IMR-90 (cell line): ENCODE measurements around the gene NRARP. TPM values are rescaled to one million over a fixed set of nuclear protein-coding genes. Genes with fewer than 3 reads are reported as not detected.

Experiments used
- ATAC-seq: fragments of 200-7000 bp; cut with Tn5 transposase; 2 replicates; pipeline ENCODE4 v1.9.1; 2020; ENCODE audit warnings: low read depth, mild to moderate bottlenecking, moderate library complexity
- BruUV-seq: library from RNA; stranded (reverse); fragments of 400-500 nt; replicated peaks from 2 replicates; lab custom pipeline; 2021; lab: Mats Ljungman, UMichigan
- CTCF ChIA-PET: fragments of 300-600 bp; formaldehyde crosslinking; extraction: SDS; loops from one replicate; lab custom pipeline; 2021; ENCODE audit warnings: antibody characterized with exemption; lab: Yijun Ruan, JAX
- POLR2A ChIA-PET: fragments of 300-600 bp; sonication (Branson Sonifier 250); formaldehyde crosslinking; loops from one replicate; lab custom pipeline; 2022; ENCODE audit warnings: antibody characterized with exemption; ENCODE audit not compliant: unreplicated experiment; lab: Charles Lee
- DNase-seq: peaks from one replicate; pipeline ENCODE4 v3.0.0; 2013
- H2AFZ ChIP-seq: replicated peaks from 2 replicates; pipeline ENCODE3; 2013; ENCODE audit warnings: low read length, mild to moderate bottlenecking; ENCODE audit not compliant: poor library complexity
- H2AK5ac ChIP-seq: 2 replicates; pipeline ENCODE4 v1.6.1; 2013; ENCODE audit warnings: low read depth, low read length, inconsistent platforms
- H2AK9ac ChIP-seq: replicated peaks from 2 replicates; pipeline ENCODE3; 2013; ENCODE audit warnings: mild to moderate bottlenecking, low read depth, low read length, moderate library complexity; ENCODE audit not compliant: poor library complexity
- H2BK120ac ChIP-seq: 2 replicates; pipeline ENCODE4 v1.6.1; 2013; ENCODE audit warnings: low read depth, low read length, inconsistent platforms
- H2BK15ac ChIP-seq: 3 replicates; pipeline ENCODE4 v1.6.1; 2013; ENCODE audit warnings: low read depth, low read length, inconsistent platforms
- H2BK20ac ChIP-seq: 2 replicates; pipeline ENCODE4 v1.6.1; 2013; ENCODE audit warnings: low read depth, mild to moderate bottlenecking, inconsistent platforms, low read length, moderate library complexity
- H2BK5ac ChIP-seq: 2 replicates; pipeline ENCODE4 v1.6.1; 2013; ENCODE audit warnings: mild to moderate bottlenecking, low read depth, low read length, inconsistent platforms; ENCODE audit not compliant: poor library complexity, severe bottlenecking
- H3K14ac ChIP-seq: replicated peaks from 2 replicates; pipeline ENCODE4 v1.6.1; 2013; ENCODE audit warnings: low read depth, low read length, inconsistent platforms
- H3K18ac ChIP-seq: 2 replicates; pipeline ENCODE4 v1.6.1; 2013; ENCODE audit warnings: low read depth, low read length, control low read depth
- H3K23ac ChIP-seq: 2 replicates; pipeline ENCODE4 v1.6.1; 2013; ENCODE audit warnings: low read depth, low read length, inconsistent platforms
- H3K27ac ChIP-seq: 2 replicates; pipeline ENCODE4 v1.5.1; 2013; ENCODE audit warnings: mild to moderate bottlenecking, control low read depth, low read length; ENCODE audit not compliant: insufficient read depth
- H3K27me3 ChIP-seq: 2 replicates; pipeline ENCODE4 v1.6.1; 2013; ENCODE audit warnings: low read length; ENCODE audit not compliant: control insufficient read depth, insufficient read depth
- H3K36me3 ChIP-seq: 2 replicates; pipeline ENCODE4 v1.6.1; 2013; ENCODE audit warnings: low read length, mixed read lengths; ENCODE audit not compliant: control insufficient read depth, insufficient read depth
- H3K4ac ChIP-seq: 2 replicates; pipeline ENCODE4 v1.6.1; 2013; ENCODE audit warnings: low read depth, low read length, inconsistent platforms
- H3K4me1 ChIP-seq: 2 replicates; pipeline ENCODE4 v1.6.1; 2013; ENCODE audit warnings: low read length, mixed read lengths; ENCODE audit not compliant: control insufficient read depth, insufficient read depth
- H3K4me2 ChIP-seq: 2 replicates; pipeline ENCODE4 v1.6.1; 2013; ENCODE audit warnings: low read depth, mild to moderate bottlenecking, control low read depth, low read length, moderate library complexity
- H3K4me3 ChIP-seq: 2 replicates; pipeline ENCODE4 v1.5.1; 2013; ENCODE audit warnings: low read depth, mild to moderate bottlenecking, control low read depth, low read length, moderate library complexity; ENCODE audit not compliant: insufficient read depth
- H3K56ac ChIP-seq: 2 replicates; pipeline ENCODE4 v1.6.1; 2013; ENCODE audit warnings: low read length, inconsistent platforms; ENCODE audit not compliant: insufficient read depth; ENCODE audit errors: extremely low read depth
- H3K79me1 ChIP-seq, 2 experiments: 2 replicates each; pipeline ENCODE4 v1.6.1; 2013; ENCODE audit warnings: low read length in 2 of 2, inconsistent platforms in 1 of 2, low read depth in 1 of 2
- H3K9ac ChIP-seq: 2 replicates; pipeline ENCODE4 v1.6.1; 2013; ENCODE audit warnings: low read depth, low read length, control low read depth
- H3K9me1 ChIP-seq: 2 replicates; pipeline ENCODE4 v1.6.1; 2013; ENCODE audit warnings: low read length, inconsistent platforms; ENCODE audit not compliant: insufficient read depth
- H3K9me3 ChIP-seq: 2 replicates; pipeline ENCODE4 v1.6.1; 2013; ENCODE audit warnings: low read length; ENCODE audit not compliant: control insufficient read depth, insufficient read depth
- H4K20me1 ChIP-seq: 2 replicates; pipeline ENCODE4 v1.6.1; 2013; ENCODE audit warnings: low read length, inconsistent platforms; ENCODE audit not compliant: insufficient read depth
- H4K5ac ChIP-seq: 2 replicates; pipeline ENCODE4 v1.6.1; 2013; ENCODE audit warnings: mild to moderate bottlenecking, low read depth, low read length, control low read depth
- H4K8ac ChIP-seq, 2 experiments: 2 replicates each; pipeline ENCODE4 v1.6.1; 2013; ENCODE audit warnings: low read depth in 2 of 2, low read length in 2 of 2, control low read depth in 1 of 2, inconsistent platforms in 1 of 2
- H4K91ac ChIP-seq: 2 replicates; pipeline ENCODE4 v1.6.1; 2013; ENCODE audit warnings: low read depth, low read length, inconsistent platforms; ENCODE audit not compliant: insufficient read depth
- BHLHE40 ChIP-seq: fragments of 150-350 bp; IDR thresholded peaks from 2 replicates; pipeline ENCODE4 v1.6.1; 2016; ENCODE audit warnings: mild to moderate bottlenecking, low read depth, low read length
- CEBPB ChIP-seq: IDR thresholded peaks from 2 replicates; pipeline ENCODE4 v1.6.1; 2012; ENCODE audit warnings: low read depth, low read length, improper control_type of control experiment
- FOS ChIP-seq: fragments of 150-350 bp; IDR thresholded peaks from 2 replicates; pipeline ENCODE4 v1.6.1; 2016; ENCODE audit warnings: low read depth, low read length
- MAFK ChIP-seq: IDR thresholded peaks from 2 replicates; pipeline ENCODE4 v1.6.1; 2012; ENCODE audit warnings: low read depth, low read length, improper control_type of control experiment
- MAZ ChIP-seq: IDR thresholded peaks from 2 replicates; pipeline ENCODE4 v1.6.1; 2012; ENCODE audit warnings: low read depth, mild to moderate bottlenecking, low read length, improper control_type of control experiment, moderate library complexity, borderline replicate concordance
- MXI1 ChIP-seq: IDR thresholded peaks from 2 replicates; pipeline ENCODE4 v1.6.1; 2012; ENCODE audit warnings: low read depth, mild to moderate bottlenecking, low read length, moderate library complexity, borderline replicate concordance
- NFE2L2 ChIP-seq: fragments of 150-350 bp; IDR thresholded peaks from 2 replicates; pipeline ENCODE4 v1.6.1; 2016; ENCODE audit warnings: low read depth, mild to moderate bottlenecking, low read length
- POLR2A ChIP-seq: IDR thresholded peaks from 2 replicates; pipeline ENCODE4 v1.6.1; 2012; ENCODE audit warnings: mild to moderate bottlenecking, low read depth, low read length
- RAD21 ChIP-seq: IDR thresholded peaks from 2 replicates; pipeline ENCODE4 v1.6.1; 2012; ENCODE audit warnings: low read length, improper control_type of control experiment
- RCOR1 ChIP-seq: IDR thresholded peaks from 2 replicates; pipeline ENCODE4 v1.6.1; 2012; ENCODE audit warnings: mild to moderate bottlenecking, low read length, improper control_type of control experiment; ENCODE audit not compliant: insufficient replicate concordance
- RFX5 ChIP-seq: IDR thresholded peaks from 2 replicates; pipeline ENCODE4 v1.8.0; 2012; ENCODE audit warnings: low read depth, mild to moderate bottlenecking, low read length, moderate library complexity
- SMC3 ChIP-seq: fragments of 150-350 bp; IDR thresholded peaks from 2 replicates; pipeline ENCODE4 v1.6.1; 2016; ENCODE audit warnings: low read depth, mild to moderate bottlenecking, antibody characterized with exemption, low read length, moderate library complexity
- WGBS, 2 experiments: methylation state at CpG; one replicate each; pipeline versions ENCODE4 v1.1.5 to v1.1.7; 2013; ENCODE audit warnings: missing lambda C conversion rate in 2 of 2; ENCODE audit not compliant: insufficient read length in 1 of 2; ENCODE audit errors: extremely low coverage in 2 of 2; 5-methylcytosine and 5-hydroxymethylcytosine counted together
- dilution Hi-C: fragments of 300-500 bp; cut with HindIII; formaldehyde crosslinking; loops from one replicate; pipeline ENCODE4 v1.14.3; 2018; ENCODE audit warnings: low sequenced_read_pairs; ENCODE audit not compliant: unreplicated experiment
- in situ Hi-C: fragments of 300-500 bp; cut with MboI; formaldehyde crosslinking; loops from 3 replicates; pipeline ENCODE4 v1.14.3; 2019; ENCODE audit warnings: low sequenced_read_pairs, inconsistent platforms, mixed read lengths
- intact Hi-C: fragments of 100-400 bp; cut with micrococcal nuclease; formaldehyde crosslinking; loops from 2 replicates; pipeline ENCODE4 v1.10.0; 2022
- polyA plus RNA-seq, 3 experiments: library from polyadenylated mRNA; depleted of rRNA; stranded (reverse); fragments of >200 nt; gene quantifications; 2 replicates each; pipeline ENCODE4 v1.2.3, GENCODE V29; 2012; ENCODE audit warnings: low replicate concordance in 1 of 3
- total RNA-seq: library from RNA; depleted of rRNA; stranded (reverse); fragments of >200 nt; gene quantifications from 2 replicates; pipeline ENCODE4 v1.2.3, GENCODE V29; 2012
- TF ChIP-seq, protein P1 (sequence below): fragments of 150-350 bp; IDR thresholded peaks from 2 replicates; pipeline ENCODE4 v1.6.1; 2017; ENCODE audit warnings: mild to moderate bottlenecking, antibody characterized with exemption, low read length, low read depth
- TF ChIP-seq, protein P2 (sequence below): fragments of 150-350 bp; IDR thresholded peaks from 2 replicates; pipeline ENCODE4 v1.6.1; 2016; ENCODE audit warnings: low read depth, mild to moderate bottlenecking, low read length, moderate library complexity, borderline replicate concordance
- TF ChIP-seq, protein P3 (sequence below): conservative IDR thresholded peaks from 2 replicates; pipeline ENCODE4 v1.5.1; 2012; ENCODE audit warnings: mild to moderate bottlenecking, low read depth, low read length, improper control_type of control experiment

NRARP gene
- total and polyA plus RNA-seq, 2 of the 4 experiments (the other 2 are of a cell fraction): 0.15 TPM; not detected in 1

- no peak overlapping the region for H3K4ac ChIP-seq
- ChIA-PET POLR2A (no interaction called here), CTCF (interaction anchor here (0.7 kb wide), 1 partner anchor 19 kb away, joined by 3 read pairs; no protein-coding TSS in a partner anchor)
- peaks cover 3% of the 10 kb centered on the region for H3K4me1 ChIP-seq
- H3K9me3 ChIP-seq: no peaks in the 10 kb centered on the region
- no peak overlapping the region for H3K23ac ChIP-seq
- no peak overlapping the region for H2BK5ac ChIP-seq
- H3K27me3 ChIP-seq: peaks cover 11% of the 10 kb centered on the region
- H3K56ac ChIP-seq: no peak overlapping the region
- no peak overlapping the region for H2BK15ac ChIP-seq
- no peak overlapping the region for H3K18ac ChIP-seq
- no peak for ATAC-seq
- H3K4me2 ChIP-seq: no peak overlapping the region
- H2AK9ac ChIP-seq: peak overlapping the region; percentile 16
- no peaks in the 10 kb centered on the region for H3K36me3 ChIP-seq
- no peak for DNase-seq
- no TSS peak for BruUV-seq
- dilution Hi-C loops (no loop called here), intact Hi-C loops (no loop called here), in situ Hi-C loops (no loop called here)
- TF ChIP-seq MXI1: no peak
- TF ChIP-seq, protein P1, sequence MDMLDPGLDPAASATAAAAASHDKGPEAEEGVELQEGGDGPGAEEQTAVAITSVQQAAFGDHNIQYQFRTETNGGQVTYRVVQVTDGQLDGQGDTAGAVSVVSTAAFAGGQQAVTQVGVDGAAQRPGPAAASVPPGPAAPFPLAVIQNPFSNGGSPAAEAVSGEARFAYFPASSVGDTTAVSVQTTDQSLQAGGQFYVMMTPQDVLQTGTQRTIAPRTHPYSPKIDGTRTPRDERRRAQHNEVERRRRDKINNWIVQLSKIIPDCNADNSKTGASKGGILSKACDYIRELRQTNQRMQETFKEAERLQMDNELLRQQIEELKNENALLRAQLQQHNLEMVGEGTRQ: no peak
- TF ChIP-seq, protein P2, sequence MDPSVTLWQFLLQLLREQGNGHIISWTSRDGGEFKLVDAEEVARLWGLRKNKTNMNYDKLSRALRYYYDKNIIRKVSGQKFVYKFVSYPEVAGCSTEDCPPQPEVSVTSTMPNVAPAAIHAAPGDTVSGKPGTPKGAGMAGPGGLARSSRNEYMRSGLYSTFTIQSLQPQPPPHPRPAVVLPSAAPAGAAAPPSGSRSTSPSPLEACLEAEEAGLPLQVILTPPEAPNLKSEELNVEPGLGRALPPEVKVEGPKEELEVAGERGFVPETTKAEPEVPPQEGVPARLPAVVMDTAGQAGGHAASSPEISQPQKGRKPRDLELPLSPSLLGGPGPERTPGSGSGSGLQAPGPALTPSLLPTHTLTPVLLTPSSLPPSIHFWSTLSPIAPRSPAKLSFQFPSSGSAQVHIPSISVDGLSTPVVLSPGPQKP: no peak
- TF ChIP-seq NFE2L2: no peak
- TF ChIP-seq MAZ: no peak
- TF ChIP-seq RFX5: no peak
- no peak for TF ChIP-seq FOS
- TF ChIP-seq SMC3: no peak
- no peak for TF ChIP-seq BHLHE40
- TF ChIP-seq RAD21: no peak
- no peak for TF ChIP-seq CEBPB
- TF ChIP-seq POLR2A: no peak
- no peak for TF ChIP-seq RCOR1
- 0 out of 2 replicates have a peak, but pooled peaks have one; percentile 10 for TF ChIP-seq MAFK
- TF ChIP-seq, protein P3, sequence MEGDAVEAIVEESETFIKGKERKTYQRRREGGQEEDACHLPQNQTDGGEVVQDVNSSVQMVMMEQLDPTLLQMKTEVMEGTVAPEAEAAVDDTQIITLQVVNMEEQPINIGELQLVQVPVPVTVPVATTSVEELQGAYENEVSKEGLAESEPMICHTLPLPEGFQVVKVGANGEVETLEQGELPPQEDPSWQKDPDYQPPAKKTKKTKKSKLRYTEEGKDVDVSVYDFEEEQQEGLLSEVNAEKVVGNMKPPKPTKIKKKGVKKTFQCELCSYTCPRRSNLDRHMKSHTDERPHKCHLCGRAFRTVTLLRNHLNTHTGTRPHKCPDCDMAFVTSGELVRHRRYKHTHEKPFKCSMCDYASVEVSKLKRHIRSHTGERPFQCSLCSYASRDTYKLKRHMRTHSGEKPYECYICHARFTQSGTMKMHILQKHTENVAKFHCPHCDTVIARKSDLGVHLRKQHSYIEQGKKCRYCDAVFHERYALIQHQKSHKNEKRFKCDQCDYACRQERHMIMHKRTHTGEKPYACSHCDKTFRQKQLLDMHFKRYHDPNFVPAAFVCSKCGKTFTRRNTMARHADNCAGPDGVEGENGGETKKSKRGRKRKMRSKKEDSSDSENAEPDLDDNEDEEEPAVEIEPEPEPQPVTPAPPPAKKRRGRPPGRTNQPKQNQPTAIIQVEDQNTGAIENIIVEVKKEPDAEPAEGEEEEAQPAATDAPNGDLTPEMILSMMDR: peak; percentile 15; the same call in 1 of the 2 replicates
- H4K8ac ChIP-seq: no peak overlapping the region
- H3K79me1 ChIP-seq: no peaks in the 10 kb centered on the region
- peaks cover 4% of the 10 kb centered on the region; the same call in 1 of the 2 replicates for H4K20me1 ChIP-seq
- H4K91ac ChIP-seq: no peak overlapping the region
- no peak overlapping the region for H3K9ac ChIP-seq
- H3K27ac ChIP-seq: no peak overlapping the region
- H3K14ac ChIP-seq: no peak overlapping the region
- no peak overlapping the region for H2BK120ac ChIP-seq
- H2AK5ac ChIP-seq: no peak overlapping the region
- no peak overlapping the region for H2AFZ ChIP-seq
- H2BK20ac ChIP-seq: no peak overlapping the region
- H3K4me3 ChIP-seq: no peak overlapping the region
- no peaks in the 10 kb centered on the region for H3K9me1 ChIP-seq
- 78% methylated on average over 3 of the region's 16 CpGs; no CpG with 5 or more reads in 1 of the 2 experiments for WGBS, 2 experiments
- no peak overlapping the region for H4K5ac ChIP-seq
These were observed 2.5 kb upstream of the NRARP start for GRCh38 chr9:137304383-137305059.
